Measurements from ENCODE around the gene ANGPTL3.

GRCh38 chr1:62652387-62652786 lies 55.1 kb downstream of the ANGPTL3 start:
- TF ChIP-seq POLR2A (IDR thresholded peaks at IDR 0.05) = no peak
- TF ChIP-seq, protein P1, sequence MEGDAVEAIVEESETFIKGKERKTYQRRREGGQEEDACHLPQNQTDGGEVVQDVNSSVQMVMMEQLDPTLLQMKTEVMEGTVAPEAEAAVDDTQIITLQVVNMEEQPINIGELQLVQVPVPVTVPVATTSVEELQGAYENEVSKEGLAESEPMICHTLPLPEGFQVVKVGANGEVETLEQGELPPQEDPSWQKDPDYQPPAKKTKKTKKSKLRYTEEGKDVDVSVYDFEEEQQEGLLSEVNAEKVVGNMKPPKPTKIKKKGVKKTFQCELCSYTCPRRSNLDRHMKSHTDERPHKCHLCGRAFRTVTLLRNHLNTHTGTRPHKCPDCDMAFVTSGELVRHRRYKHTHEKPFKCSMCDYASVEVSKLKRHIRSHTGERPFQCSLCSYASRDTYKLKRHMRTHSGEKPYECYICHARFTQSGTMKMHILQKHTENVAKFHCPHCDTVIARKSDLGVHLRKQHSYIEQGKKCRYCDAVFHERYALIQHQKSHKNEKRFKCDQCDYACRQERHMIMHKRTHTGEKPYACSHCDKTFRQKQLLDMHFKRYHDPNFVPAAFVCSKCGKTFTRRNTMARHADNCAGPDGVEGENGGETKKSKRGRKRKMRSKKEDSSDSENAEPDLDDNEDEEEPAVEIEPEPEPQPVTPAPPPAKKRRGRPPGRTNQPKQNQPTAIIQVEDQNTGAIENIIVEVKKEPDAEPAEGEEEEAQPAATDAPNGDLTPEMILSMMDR (IDR thresholded peaks at IDR 0.05) = no peak
